Mucosa of descending colon (tissue), 3 donors: ENCODE measurements around the gene CCDC97. TPM values are rescaled to one million over a fixed set of nuclear protein-coding genes. Genes with fewer than 3 reads are reported as not detected.
A peak's percentile ranks its signal among the peaks of the same experiment; 100 is the strongest.

ENCODE experiments used
- ATAC-seq: fragments of 200-7000 bp; cut with Tn5 transposase; one replicate; pipeline ENCODE4 v1.9.1; 2020; ENCODE audit warnings: mild to moderate bottlenecking, moderate library complexity
- DNase-seq, 3 donors: peaks; one replicate each; pipeline ENCODE4 v3.0.0-alpha.2; 2020
- H3K36me3 ChIP-seq: fragments of 200-600 bp; one replicate; pipeline ENCODE4 v1.8.0; 2021; ENCODE audit warnings: low read depth, mild to moderate bottlenecking
- H3K4me1 ChIP-seq: fragments of 200-600 bp; one replicate; pipeline ENCODE4 v1.8.0; 2021; ENCODE audit warnings: low read depth, mild to moderate bottlenecking
- H3K4me3 ChIP-seq: fragments of 200-600 bp; one replicate; pipeline ENCODE4 v1.8.0; 2021; ENCODE audit warnings: mild to moderate bottlenecking
- H3K9me3 ChIP-seq: fragments of 200-600 bp; one replicate; pipeline ENCODE4 v1.8.0; 2021; ENCODE audit warnings: mild to moderate bottlenecking
- intact Hi-C, 2 donors: fragments of 100-400 bp; cut with DNase I in 1 of 2; cut with micrococcal nuclease in 1 of 2; formaldehyde crosslinking; loops; one replicate each; pipeline versions ENCODE4 v1.11.0 to v1.11.1; 2022; cut with DNase I, micrococcal nuclease
- total RNA-seq, 3 donors: library from RNA; stranded (reverse); fragmentation: NEBNext Ultra II Directional in 2 of 3; extraction: Animal tissue kit (Norgen Biotek cat#: 25700) in 2 of 3; gene quantifications; one replicate each; pipeline versions ENCODE4 v1.2.1 to v1.2.4, GENCODE V29; 2021 to 2023
- TF ChIP-seq, protein P1 (sequence below): fragments of 200-600 bp; IDR thresholded peaks from one replicate; pipeline ENCODE4 v1.8.0; 2022; ENCODE audit warnings: antibody characterized with exemption, mild to moderate bottlenecking
- donor health status: DM: no; HTN: no; CAD: no; lungs with moderate emphysema.
- donor health status: DM: no; HTN: no; CAD: no.
- donor health status: DM: no; HTN: yes; CAD: no.

The CCDC97 gene
- total RNA-seq, 3 donors from 2014 or later, result 26.2 to 29.6 (median 27.0) TPM

- DNase-seq, result peak in 1 of 3 donors; percentile 68
Observed at GRCh38 chr19:41354343-41354953, 44.5 kb downstream of the CCDC97 start.

GRCh38 chr19:41355035-41355434 is 45.1 kb downstream of the CCDC97 start:
- no peak overlapping the region for H3K4me3 ChIP-seq
- no peaks in the 10 kb centered on the region for H3K36me3 ChIP-seq
- intact Hi-C loops, result no loop called here
- no peaks in the 10 kb centered on the region for H3K9me3 ChIP-seq
- ATAC-seq (no peak), DNase-seq (no peak)
- H3K4me1 ChIP-seq, result peaks cover 20% of the 10 kb centered on the region
- TF ChIP-seq, protein P1, sequence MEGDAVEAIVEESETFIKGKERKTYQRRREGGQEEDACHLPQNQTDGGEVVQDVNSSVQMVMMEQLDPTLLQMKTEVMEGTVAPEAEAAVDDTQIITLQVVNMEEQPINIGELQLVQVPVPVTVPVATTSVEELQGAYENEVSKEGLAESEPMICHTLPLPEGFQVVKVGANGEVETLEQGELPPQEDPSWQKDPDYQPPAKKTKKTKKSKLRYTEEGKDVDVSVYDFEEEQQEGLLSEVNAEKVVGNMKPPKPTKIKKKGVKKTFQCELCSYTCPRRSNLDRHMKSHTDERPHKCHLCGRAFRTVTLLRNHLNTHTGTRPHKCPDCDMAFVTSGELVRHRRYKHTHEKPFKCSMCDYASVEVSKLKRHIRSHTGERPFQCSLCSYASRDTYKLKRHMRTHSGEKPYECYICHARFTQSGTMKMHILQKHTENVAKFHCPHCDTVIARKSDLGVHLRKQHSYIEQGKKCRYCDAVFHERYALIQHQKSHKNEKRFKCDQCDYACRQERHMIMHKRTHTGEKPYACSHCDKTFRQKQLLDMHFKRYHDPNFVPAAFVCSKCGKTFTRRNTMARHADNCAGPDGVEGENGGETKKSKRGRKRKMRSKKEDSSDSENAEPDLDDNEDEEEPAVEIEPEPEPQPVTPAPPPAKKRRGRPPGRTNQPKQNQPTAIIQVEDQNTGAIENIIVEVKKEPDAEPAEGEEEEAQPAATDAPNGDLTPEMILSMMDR, result no peak

More at GRCh38 chr19:41354343-41354953, 44.5 kb downstream of the CCDC97 start:
- no peak overlapping the region for H3K4me3 ChIP-seq
- H3K36me3 ChIP-seq, result no peaks in the 10 kb centered on the region
- intact Hi-C loops, result no loop called here
- H3K4me1 ChIP-seq, result peaks cover 20% of the 10 kb centered on the region
- no peak for ATAC-seq
- TF ChIP-seq, protein P1, result no peak
- H3K9me3 ChIP-seq, result no peaks in the 10 kb centered on the region

DNA sequence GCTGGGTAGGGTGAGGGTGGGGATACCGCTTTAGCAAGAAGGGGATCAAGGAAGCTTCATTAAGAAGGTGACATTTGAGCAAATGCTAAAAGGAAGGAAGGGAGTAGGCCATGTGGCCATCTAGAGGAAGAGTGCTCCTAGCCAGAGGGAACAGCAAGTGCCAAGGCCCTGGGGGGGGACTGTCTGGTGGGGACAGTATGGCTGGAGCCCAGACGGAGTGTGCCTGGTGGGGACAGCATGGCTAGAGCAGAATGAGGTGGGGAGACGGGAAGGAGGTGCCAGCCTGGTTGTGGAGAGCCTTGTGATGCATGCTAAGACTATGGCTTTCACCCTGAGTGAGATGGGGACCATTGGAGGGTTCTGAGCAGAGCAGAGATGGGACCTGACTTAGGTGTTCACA is 45.8 kb downstream of the CCDC97 start:
- no peaks in the 10 kb centered on the region for H3K36me3 ChIP-seq
- H3K4me3 ChIP-seq, result no peak overlapping the region
- no peaks in the 10 kb centered on the region for H3K9me3 ChIP-seq
- ATAC-seq, result no peak
- TF ChIP-seq, protein P1, result no peak
- H3K4me1 ChIP-seq, result peaks cover 12% of the 10 kb centered on the region
- intact Hi-C loops, result no loop called here
- no peak for DNase-seq

DNA sequence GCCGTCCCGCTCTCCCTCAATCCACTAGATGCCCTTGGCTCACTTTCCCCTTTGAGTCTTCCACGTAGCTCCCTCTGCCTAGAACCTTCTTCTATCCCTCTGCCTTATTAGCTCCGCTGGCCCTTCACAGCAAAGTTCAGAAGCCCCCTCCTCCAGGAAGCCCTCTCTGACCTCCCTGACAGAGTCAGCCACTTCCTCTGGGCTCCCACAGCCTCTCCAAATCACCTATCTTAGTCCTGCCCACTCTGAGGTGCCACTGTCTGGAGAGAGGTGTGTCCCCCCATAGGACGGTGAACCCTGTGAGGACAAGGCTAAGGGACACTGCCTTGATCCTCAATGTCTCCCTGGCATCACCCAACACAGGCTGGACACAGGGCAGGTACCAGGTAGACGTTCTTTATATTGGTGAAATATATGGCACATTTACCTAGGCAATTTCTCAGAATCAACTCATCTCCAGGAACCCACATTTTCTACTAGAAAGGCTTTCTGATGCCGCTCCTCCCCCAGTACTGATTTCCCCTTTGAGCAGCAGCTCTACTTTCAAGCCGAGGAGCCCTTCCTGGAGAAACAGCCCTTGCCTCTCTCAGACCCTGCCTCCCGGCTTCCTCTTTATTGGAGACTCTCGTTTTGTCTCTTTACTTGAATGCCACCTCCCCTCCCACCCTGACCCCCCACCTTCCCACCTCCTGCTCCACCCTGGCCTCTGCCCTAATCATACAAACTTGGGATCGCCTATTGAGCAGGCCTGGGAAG is 47.2 kb downstream of the CCDC97 start:
- no peak for ATAC-seq
- intact Hi-C loops, result no loop called here

DNA sequence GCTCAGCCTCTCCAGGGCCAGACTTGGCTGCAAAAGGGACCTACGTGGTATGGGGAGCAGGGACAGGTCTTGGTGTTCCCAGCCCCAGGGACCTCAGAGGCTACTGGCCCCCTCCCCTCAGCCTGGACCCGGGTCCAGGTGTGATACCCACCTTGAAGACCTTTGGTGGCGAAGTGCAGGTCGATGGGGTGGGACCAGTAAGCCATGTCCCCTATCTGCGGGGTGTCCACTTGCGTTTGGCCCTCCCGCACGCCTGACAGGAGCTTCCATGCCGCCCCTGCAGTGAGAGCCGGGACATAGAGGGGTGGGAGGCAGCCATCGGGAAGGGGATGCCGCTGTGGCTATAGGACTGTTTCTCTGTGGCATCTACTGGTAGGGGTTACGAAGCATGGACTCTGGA is 47.8 kb downstream of the CCDC97 start:
- ATAC-seq, result no peak
- TF ChIP-seq, protein P1, result no peak
- intact Hi-C loops, result no loop called here

More for the DNA sequence above, 47.2 kb downstream of the CCDC97 start:
- TF ChIP-seq, protein P1, result no peak
- Histone ChIP-seq H3K4me3 (no peak overlapping the region), H3K36me3 (no peaks in the 10 kb centered on the region), H3K9me3 (no peaks in the 10 kb centered on the region), H3K4me1 (peaks cover 8% of the 10 kb centered on the region)
- DNase-seq, result no peak

More for the DNA sequence above, 47.8 kb downstream of the CCDC97 start:
- Histone ChIP-seq H3K9me3 (no peaks in the 10 kb centered on the region), H3K36me3 (no peaks in the 10 kb centered on the region), H3K4me1 (peaks cover 7% of the 10 kb centered on the region), H3K4me3 (no peak overlapping the region)
- DNase-seq, result no peak
